ENCODE measurements around the gene KIF25.

The KIF25 gene, protein sequence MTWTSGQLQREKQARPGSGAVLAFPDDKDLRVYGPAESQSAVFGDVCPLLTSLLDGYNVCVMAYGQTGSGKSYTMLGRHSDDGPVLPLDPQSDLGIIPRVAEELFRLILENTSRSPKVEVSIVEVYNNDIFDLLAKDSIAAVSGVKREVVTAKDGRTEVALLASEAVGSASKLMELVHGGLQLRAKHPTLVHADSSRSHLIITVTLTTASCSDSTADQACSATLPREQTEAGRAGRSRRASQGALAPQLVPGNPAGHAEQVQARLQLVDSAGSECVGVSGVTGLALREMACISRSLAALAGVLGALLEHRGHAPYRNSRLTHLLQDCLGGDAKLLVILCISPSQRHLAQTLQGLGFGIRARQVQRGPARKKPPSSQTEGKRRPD

DNA sequence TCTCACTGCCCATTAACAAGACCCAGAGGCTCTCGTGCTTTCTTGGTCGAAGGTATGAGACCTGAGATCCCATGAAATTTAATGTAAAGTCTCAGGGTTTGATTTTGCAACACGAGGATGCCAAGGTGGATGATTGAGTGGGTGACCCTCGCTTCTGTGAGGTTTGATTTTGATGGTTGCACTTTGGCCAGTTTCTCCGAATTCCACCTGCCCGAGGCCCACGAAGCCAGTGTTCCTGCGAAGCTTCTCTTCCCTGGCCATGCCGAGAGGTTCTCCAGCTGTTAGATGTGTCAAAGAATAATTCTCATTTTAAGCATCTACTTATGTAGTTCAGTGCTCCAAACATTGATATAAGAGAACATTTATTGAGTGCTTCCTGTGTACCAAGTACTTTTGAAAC, at the start of gene KIF25:
Gene KIF25, plus strand, starts transcription at position 30 of the 400 bp plus-strand sequence. CDS start 31,915 bp downstream, outside the sequence.
- DNase-seq: no peak

DNA sequence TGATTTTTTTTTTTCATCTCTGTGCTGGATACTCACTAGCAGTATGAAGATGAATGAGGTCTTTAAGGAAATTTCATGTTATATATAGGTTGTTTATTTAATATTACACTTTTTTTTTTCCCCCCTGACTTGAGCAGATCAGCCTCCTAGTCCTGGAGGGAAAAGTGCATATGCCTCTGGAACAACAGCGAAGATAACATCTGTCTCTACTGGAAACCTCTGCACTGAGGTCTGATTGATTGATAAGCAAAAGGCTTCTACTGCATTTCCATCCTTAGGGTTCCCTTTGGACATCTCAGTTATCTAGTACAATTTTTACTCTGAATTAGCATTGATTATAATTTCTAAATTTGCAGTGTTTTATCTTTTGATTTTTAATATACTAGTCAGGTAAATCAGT, 49.8 kb upstream of the KIF25 start:
- no peak overlapping the region for H3K27ac ChIP-seq
- TF ChIP-seq, protein P1, sequence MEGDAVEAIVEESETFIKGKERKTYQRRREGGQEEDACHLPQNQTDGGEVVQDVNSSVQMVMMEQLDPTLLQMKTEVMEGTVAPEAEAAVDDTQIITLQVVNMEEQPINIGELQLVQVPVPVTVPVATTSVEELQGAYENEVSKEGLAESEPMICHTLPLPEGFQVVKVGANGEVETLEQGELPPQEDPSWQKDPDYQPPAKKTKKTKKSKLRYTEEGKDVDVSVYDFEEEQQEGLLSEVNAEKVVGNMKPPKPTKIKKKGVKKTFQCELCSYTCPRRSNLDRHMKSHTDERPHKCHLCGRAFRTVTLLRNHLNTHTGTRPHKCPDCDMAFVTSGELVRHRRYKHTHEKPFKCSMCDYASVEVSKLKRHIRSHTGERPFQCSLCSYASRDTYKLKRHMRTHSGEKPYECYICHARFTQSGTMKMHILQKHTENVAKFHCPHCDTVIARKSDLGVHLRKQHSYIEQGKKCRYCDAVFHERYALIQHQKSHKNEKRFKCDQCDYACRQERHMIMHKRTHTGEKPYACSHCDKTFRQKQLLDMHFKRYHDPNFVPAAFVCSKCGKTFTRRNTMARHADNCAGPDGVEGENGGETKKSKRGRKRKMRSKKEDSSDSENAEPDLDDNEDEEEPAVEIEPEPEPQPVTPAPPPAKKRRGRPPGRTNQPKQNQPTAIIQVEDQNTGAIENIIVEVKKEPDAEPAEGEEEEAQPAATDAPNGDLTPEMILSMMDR (IDR thresholded peaks at IDR 0.05): no peak
- no peak for DNase-seq
- intact Hi-C loops (cut with DNase I; ENCODE audit: low total_unique reads): no loop called here
- H3K4me3 ChIP-seq: no peak overlapping the region
- no peaks in the 10 kb centered on the region for H3K4me1 ChIP-seq
- peaks cover 86 to 96% (median 94%) of the 10 kb centered on the region in 3 donors for H3K36me3 ChIP-seq
- H3K9me3 ChIP-seq: no peaks in the 10 kb centered on the region
- H3K27me3 ChIP-seq: no peaks in the 10 kb centered on the region

More for the DNA sequence above, at the start of gene KIF25:
- Histone ChIP-seq H3K4me3 (no peak within 1 kb of the TSS), H3K27ac (no peak within 1 kb of the TSS), H3K36me3 (no peaks in the 10 kb centered on the region), H3K4me1 (no peaks in the 10 kb centered on the region), H3K9me3 (no peaks in the 10 kb centered on the region), H3K27me3 (peaks cover 0 to 23% of the 10 kb centered on the region in 2 donors)
- TF ChIP-seq, protein P1 (IDR thresholded peaks at IDR 0.05): no peak
- intact Hi-C loops (cut with DNase I; ENCODE audit: low total_unique reads): no loop called here

DNA sequence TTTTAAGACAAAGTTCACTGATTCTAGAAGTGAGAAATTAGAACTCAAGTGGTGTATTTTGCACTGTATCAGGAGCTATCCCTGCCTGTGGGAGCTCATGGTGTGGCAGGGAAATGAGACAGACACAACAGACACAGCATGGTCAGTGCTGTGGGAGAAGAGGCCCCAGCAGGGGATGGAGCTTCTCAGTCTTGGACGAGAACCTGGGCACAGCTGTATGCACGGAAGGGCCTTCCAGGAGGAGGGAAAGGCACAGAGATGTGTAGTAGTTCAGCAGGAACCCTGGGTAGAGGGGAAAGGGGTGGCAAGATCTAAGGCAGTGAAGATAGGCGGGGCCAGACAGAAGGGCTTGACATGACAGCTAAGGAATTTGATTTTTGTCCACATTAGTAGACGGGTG, 48.8 kb upstream of the KIF25 start:
- Histone ChIP-seq H3K36me3 (peaks cover 76 to 97% (median 87%) of the 10 kb centered on the region in 3 donors), H3K4me3 (no peak overlapping the region), H3K4me1 (no peaks in the 10 kb centered on the region), H3K9me3 (no peaks in the 10 kb centered on the region), H3K27me3 (no peaks in the 10 kb centered on the region), H3K27ac (no peak overlapping the region)
- TF ChIP-seq, protein P1 (IDR thresholded peaks at IDR 0.05): no peak
- intact Hi-C loops (cut with DNase I; ENCODE audit: low total_unique reads): no loop called here
- no peak for DNase-seq

DNA sequence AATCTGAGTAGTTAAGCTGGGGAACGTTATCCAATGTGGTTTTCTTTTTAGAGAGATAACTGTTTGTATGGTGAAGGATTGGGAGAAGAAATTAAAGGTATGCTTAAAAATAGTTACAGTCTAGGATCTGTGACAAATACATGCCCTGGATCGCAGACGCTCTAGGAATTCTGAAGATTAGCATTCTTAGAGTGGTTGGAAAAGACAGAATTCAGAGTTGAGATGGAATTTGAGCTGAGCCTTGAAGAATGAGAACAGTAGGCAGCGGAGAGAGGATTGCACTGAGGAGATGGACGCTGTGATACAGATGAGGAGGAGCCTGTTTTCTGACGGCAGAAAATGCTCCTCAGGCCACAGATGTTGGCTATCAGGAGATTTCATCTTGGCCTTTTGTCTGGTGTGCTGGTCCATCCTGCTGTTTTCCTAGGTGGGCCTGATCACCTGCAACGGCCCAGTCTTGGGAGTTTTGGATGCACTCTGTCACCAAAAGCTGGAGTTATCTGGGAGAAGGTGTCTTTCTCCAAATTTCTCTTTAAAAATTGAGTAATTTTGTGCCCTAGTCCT, 48.3 kb upstream of the KIF25 start:
- Histone ChIP-seq H3K4me1 (no peaks in the 10 kb centered on the region), H3K36me3 (peaks cover 71 to 93% (median 82%) of the 10 kb centered on the region in 3 donors), H3K4me3 (no peak overlapping the region), H3K9me3 (no peaks in the 10 kb centered on the region), H3K27me3 (no peaks in the 10 kb centered on the region), H3K27ac (no peak overlapping the region)
- TF ChIP-seq, protein P1 (IDR thresholded peaks at IDR 0.05): no peak
- intact Hi-C loops (cut with DNase I; ENCODE audit: low total_unique reads): no loop called here
- DNase-seq: no peak

DNA sequence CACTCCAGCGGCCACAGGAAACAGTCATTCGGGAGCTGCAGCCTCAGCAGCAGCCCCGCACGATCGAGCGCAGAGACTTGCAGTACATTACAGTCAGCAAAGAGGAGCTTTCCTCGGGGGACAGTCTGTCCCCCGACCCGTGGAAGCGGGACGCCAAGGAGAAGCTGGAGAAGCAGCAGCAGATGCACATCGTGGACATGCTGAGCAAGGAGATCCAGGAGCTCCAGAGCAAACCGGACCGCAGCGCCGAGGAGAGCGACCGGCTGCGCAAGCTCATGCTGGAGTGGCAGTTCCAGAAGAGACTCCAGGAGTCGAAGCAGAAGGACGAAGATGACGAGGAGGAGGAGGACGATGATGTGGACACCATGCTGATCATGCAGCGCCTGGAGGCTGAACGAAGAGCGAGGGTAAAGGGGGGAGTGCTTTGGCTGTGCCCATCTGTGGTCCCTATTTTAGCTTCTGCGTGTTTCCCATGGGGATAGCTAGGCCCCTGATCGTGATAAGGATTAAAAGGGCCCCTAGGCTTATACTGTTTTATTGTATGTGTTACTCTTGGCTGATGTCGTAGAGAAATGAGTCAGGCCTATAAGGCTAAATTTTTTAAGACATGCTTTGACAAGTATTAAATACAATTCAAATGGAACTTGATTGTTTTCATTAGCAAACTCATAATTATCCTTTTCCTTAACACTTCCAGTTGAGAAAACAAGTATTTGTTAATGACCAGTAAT, 45.5 kb upstream of the KIF25 start:
- H3K4me3 ChIP-seq: no peak overlapping the region
- no peaks in the 10 kb centered on the region for H3K4me1 ChIP-seq
- H3K27me3 ChIP-seq: no peaks in the 10 kb centered on the region
- H3K9me3 ChIP-seq: no peaks in the 10 kb centered on the region
- intact Hi-C loops (cut with DNase I; ENCODE audit: low total_unique reads): no loop called here
- no peak for DNase-seq
- no peak overlapping the region for H3K27ac ChIP-seq
- TF ChIP-seq, protein P1 (IDR thresholded peaks at IDR 0.05): no peak
- H3K36me3 ChIP-seq: peaks cover 52 to 75% (median 66%) of the 10 kb centered on the region in 3 donors

Data from tibial artery (tissue), 4 donors.